Heart left ventricle (tissue), 13 donors: ENCODE data around the gene C1orf21.

ENCODE experiments used
- CTCF ChIP-seq, 12 donors: fragments of 200-600 bp; sonication (generic) in 4 of 12; IDR thresholded peaks; one replicate each; pipeline versions ENCODE4 v1.5.0 to v1.8.0; 2018 to 2022; ENCODE audit warnings: antibody characterized with exemption in 12 of 12, mild to moderate bottlenecking in 5 of 12
- POLR2A ChIP-seq, 2 donors: fragments of 450-650 bp; IDR thresholded peaks; one replicate each; pipeline ENCODE4 v1.6.1; 2017; ENCODE audit warnings: antibody characterized with exemption in 2 of 2, mild to moderate bottlenecking in 2 of 2, moderate library complexity in 2 of 2
- donor health status: ischemic (EF 13 %, LVEDD 7.1; RV severe dilation, severe dysfunction).
- donor health status: DM: no; HTN: yes; CAD: no.
- donor health status: DM: no; HTN: no; CAD: no.
- donor health status: ischemic (EF 25% LVEDD 6.9; RV normal size, moderate dysfunction).
- donor health status: ischemic (EF 25% LVEDD 5.7; RV mildly dilated, moderate dysfunction).
- donor health status: ischemic (EF 35%, LVEDD 5.7; RV mildly dilated, moderate dysfunction).
- donor health status: nonischemic (EF 11% LVEDD 7.7; RV severe dilation, severe dysfunction).
- donor health status: DM: yes; HTN: yes; CAD: no.
- donor health status: PGD.
- donor health status: ischemic (EF 29% LVEDD 5.4; RV normal size, mild dysfunction).
- donor health status: nonischemic (EF 23%, LVEDD 6.1; RV moderate dilation, normal function).

GRCh38 chr1:184644771-184645170 lies 257.9 kb downstream of the C1orf21 start:
- no peak for TF ChIP-seq POLR2A (IDR thresholded peaks at IDR 0.05)
- TF ChIP-seq CTCF (IDR thresholded peaks at IDR 0.05), result no peak
